Small intestine (tissue), 7 donors: Measurements from ENCODE around the gene PTCD2. TPM values are rescaled to one million over a fixed set of nuclear protein-coding genes. Genes with fewer than 3 reads are reported as not detected.
"Not testable (repeated sequence)": the region's sequence is repeated elsewhere in the genome, so short reads cannot be mapped to it uniquely, and the experiment has no call there.

ENCODE experiments used
- DNase-seq, 2 donors: peaks; one replicate each; pipeline versions ENCODE4 v3.0.0 to v3.0.0-alpha.2; 2013
- FAIRE-seq: peaks from 2 replicates; lab custom pipeline; 2012; peaks lifted over from hg19 to GRCh38; lab: Jason Lieb, UNC
- H3K27ac ChIP-seq, 3 donors: one replicate each; pipeline ENCODE4 v1.5.1; 2013; ENCODE audit warnings: low read length in 2 of 3, mild to moderate bottlenecking in 2 of 3, control low read depth in 1 of 3, inconsistent platforms in 1 of 3, low read depth in 1 of 3, moderate library complexity in 1 of 3
- H3K27me3 ChIP-seq, 3 donors: one replicate each; pipeline ENCODE4 v1.6.1; 2013; ENCODE audit warnings: low read length in 3 of 3, inconsistent platforms in 1 of 3; ENCODE audit not compliant: control insufficient read depth in 3 of 3, insufficient read depth in 3 of 3
- H3K36me3 ChIP-seq, 3 donors: one replicate each; pipeline ENCODE4 v1.6.1; 2013; ENCODE audit warnings: low read length in 3 of 3, inconsistent platforms in 1 of 3, low read depth in 1 of 3, mild to moderate bottlenecking in 1 of 3, moderate library complexity in 1 of 3; ENCODE audit not compliant: control insufficient read depth in 3 of 3, insufficient read depth in 2 of 3
- H3K4me1 ChIP-seq, 3 donors: one replicate each; pipeline ENCODE4 v1.6.1; 2013; ENCODE audit warnings: low read length in 2 of 3, inconsistent platforms in 1 of 3, low read depth in 1 of 3, mild to moderate bottlenecking in 1 of 3, moderate library complexity in 1 of 3; ENCODE audit not compliant: control insufficient read depth in 3 of 3, insufficient read depth in 2 of 3
- H3K4me3 ChIP-seq, 3 donors: one replicate each; pipeline ENCODE4 v1.5.1; 2013; ENCODE audit warnings: low read length in 3 of 3, control low read depth in 1 of 3, inconsistent platforms in 1 of 3, low read depth in 1 of 3, mild to moderate bottlenecking in 1 of 3, moderate library complexity in 1 of 3
- H3K9me3 ChIP-seq, 2 donors: one replicate each; pipeline ENCODE4 v1.6.1; 2013; ENCODE audit warnings: low read depth in 1 of 2, low read length in 1 of 2; ENCODE audit not compliant: control insufficient read depth in 2 of 2, insufficient read depth in 1 of 2
- WGBS, 3 donors: extraction: QIAGEN DNeasy Blood & Tissue Kit; methylation state at CpG; one replicate each; pipeline ENCODE4 v1.1.7; 2013; 5-methylcytosine and 5-hydroxymethylcytosine counted together
- polyA plus RNA-seq, 4 donors: library from polyadenylated mRNA; stranded (reverse) in 3 of 4; unstranded in 1 of 4; fragments of 200-250 nt in 3 of 4; fragments of 120-200 nt in 1 of 4; gene quantifications; one replicate each; pipeline versions ENCODE4 v1.2.1 to v1.2.3, GENCODE V29; 2013
- donor health status: healthy with polysubstance abuse.
- donor health status: control.
- donor health status: control.
- donor health status: Bipolar disorder and iron deficiency.
- donor health status: healthy.

PTCD2 gene
- polyA plus RNA-seq, 4 donors = 0.67 to 6.7 (median 2.8) TPM

DNA sequence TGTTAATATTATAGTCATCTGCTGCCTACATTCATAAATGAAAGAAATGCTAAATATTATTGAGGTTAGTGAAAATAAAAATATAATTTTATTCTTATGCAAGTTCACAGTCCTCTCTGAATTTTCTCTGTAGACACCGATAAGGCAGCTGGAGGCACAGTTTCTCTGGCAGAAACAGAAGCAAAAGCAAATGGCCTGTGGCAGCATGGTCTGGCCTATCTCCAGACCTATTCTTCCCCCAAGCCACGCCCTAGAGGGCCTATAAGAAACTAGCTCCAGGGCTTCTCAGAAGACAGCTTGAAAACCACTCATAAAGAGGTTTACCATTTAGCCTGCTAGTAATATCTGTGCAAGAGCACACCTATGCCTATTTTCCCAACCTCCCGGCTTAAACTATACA, 28.6 kb upstream of the PTCD2 start:
- Histone ChIP-seq H3K27me3 (no peaks in the 10 kb centered on the region), H3K9me3 (no peaks in the 10 kb centered on the region), H3K36me3 (peaks cover 1 to 13% (median 2%) of the 10 kb centered on the region in 3 donors), H3K4me1 (no peaks in the 10 kb centered on the region), H3K4me3 (no peak overlapping the region), H3K27ac (no peak overlapping the region)
- WGBS, 3 donors = 93 to 98% (median 94%) methylated on average over 3 of the region's 3 CpGs
- DNase-seq (no peak), FAIRE-seq (no peak)

DNA sequence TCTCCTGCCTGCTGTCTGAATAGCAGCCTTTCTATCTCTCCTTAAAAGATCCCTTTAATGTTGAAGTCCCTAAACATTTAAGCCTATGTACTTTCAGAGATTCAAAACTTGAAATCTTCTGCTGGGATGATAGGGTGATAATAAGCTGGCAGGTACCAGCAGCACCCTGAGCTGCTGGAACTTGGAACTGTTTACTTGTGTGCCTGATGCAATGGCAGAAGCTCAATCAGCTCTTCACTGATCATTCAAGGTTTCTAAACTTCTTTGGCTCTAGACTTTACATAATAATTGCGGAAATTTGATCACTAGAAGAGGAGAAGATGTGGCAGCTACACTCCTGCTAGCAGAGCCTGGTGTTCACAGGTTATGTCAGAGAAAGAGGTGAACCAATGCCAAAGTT, 27.8 kb upstream of the PTCD2 start:
- no peaks in the 10 kb centered on the region for H3K27me3 ChIP-seq
- 92 to 100% (median 95%) methylated on average over 1 of the region's 1 CpG for WGBS, 3 donors
- H3K4me1 ChIP-seq = no peaks in the 10 kb centered on the region
- no peak for DNase-seq
- no peak overlapping the region for H3K27ac ChIP-seq
- no peak overlapping the region for H3K4me3 ChIP-seq
- peaks cover 1 to 8% (median 2%) of the 10 kb centered on the region in 3 donors for H3K36me3 ChIP-seq
- no peak for FAIRE-seq
- H3K9me3 ChIP-seq = no peaks in the 10 kb centered on the region

DNA sequence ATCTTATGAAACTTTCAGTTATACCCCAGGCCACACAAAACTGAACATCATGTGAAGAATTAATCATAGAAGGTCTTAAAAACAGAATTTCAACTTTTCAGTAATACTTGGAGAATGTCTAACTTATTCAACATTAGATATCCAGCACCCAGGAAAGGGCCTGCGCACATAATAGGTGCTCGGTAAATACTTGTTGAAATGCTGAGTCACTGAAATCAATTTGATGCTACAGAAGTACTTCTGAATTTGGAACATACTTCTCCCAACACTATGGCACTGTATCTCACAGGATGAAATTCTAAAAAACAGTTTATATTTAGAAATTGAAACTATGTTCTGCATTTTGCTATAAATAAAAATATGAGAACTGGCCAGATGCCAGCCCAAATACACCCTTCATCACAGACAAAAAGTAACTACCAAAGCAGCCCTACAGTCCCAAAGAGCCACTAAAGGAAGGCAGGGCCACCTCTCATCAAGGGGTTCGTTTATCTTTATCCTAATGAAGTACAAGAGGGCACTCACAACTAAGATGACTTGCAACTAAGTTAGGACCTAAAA, 26.6 kb upstream of the PTCD2 start:
- no peaks in the 10 kb centered on the region for H3K9me3 ChIP-seq
- FAIRE-seq = no peak
- 83 to 90% (median 89%) methylated on average over 3 of the region's 3 CpGs for WGBS, 3 donors
- H3K27me3 ChIP-seq = no peaks in the 10 kb centered on the region
- H3K36me3 ChIP-seq = peaks cover 0 to 7% (median 2%) of the 10 kb centered on the region in 3 donors
- no peak for DNase-seq
- H3K4me1 ChIP-seq = no peaks in the 10 kb centered on the region
- no peak overlapping the region for H3K4me3 ChIP-seq
- H3K27ac ChIP-seq = no peak overlapping the region

DNA sequence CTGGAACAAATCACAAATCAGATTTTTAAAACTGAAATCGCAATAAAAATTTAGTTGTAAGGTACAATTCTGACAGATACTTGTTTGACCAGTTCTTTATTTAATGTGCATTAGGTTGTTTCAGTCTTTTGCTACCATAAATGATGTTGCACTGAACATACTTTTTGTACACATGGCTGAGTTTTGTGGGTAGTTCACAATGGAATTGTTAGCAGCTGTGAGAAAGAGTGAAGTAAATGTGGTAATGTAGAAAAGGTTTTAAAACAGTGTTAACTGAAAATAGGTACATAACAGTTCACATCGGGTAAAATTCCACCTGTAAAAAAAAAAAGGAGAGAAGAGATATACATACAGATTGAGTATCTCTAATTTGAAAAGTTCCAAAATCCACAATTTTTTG, 25.7 kb upstream of the PTCD2 start:
- FAIRE-seq (no peak), DNase-seq (no peak)
- Histone ChIP-seq H3K36me3 (peaks cover 0 to 5% (median 2%) of the 10 kb centered on the region in 3 donors), H3K27me3 (no peaks in the 10 kb centered on the region), H3K9me3 (no peaks in the 10 kb centered on the region), H3K27ac (no peak overlapping the region), H3K4me1 (no peaks in the 10 kb centered on the region), H3K4me3 (no peak overlapping the region)
- WGBS, 3 donors = 85 to 96% (median 93%) methylated on average over 2 of the region's 2 CpGs

DNA sequence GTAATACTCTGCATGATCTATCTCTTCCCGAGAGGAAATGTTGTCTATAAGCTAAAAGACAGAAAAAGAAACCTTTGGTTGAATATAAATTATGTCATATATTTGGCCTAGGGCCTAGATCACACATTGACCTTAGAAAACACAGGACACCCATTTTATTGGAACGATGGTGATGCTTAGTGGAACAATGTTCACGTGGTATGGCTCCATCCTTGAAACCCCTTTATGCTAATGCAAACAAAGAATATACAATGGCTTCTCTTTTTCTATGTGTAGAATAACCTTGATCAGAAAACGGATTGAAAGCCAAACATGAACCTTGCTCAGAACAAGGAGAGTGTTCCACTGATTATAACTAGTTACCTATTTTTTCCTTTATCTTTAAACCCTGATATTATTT, 24.6 kb upstream of the PTCD2 start:
- Histone ChIP-seq H3K27ac (no peak overlapping the region), H3K4me1 (peaks cover 0 to 3% (median 2%) of the 10 kb centered on the region in 3 donors), H3K27me3 (no peaks in the 10 kb centered on the region), H3K9me3 (no peaks in the 10 kb centered on the region), H3K36me3 (peaks cover 0 to 5% (median 2%) of the 10 kb centered on the region in 3 donors), H3K4me3 (no peak overlapping the region)
- FAIRE-seq (no peak), DNase-seq (no peak)
- 52 to 67% (median 56%) methylated on average over 4 of the region's 4 CpGs for whole genome bisulfite sequencing, 3 donors

DNA sequence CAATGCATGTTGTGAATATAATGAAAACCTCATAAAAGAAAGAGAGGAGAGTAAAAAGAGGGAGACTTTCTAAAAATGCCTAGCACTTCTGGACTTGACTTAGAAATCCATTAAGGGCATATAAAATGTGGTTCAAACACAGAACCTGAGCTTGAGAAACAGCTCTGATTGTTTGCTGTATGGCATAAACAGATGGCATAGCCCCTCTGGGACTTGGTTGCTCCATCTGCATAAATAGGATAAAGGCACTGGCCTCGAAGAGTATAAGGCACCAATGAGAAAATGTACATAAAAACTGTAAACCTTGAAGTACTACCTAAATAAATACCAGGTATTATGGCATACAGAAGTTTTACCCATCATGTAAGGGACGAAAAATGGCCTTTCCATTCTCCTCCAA, 23.9 kb upstream of the PTCD2 start:
- WGBS, 3 donors = 90 to 93% (median 91%) methylated on average over 2 of the region's 2 CpGs
- DNase-seq (no peak), FAIRE-seq (no peak)
- no peaks in the 10 kb centered on the region for H3K9me3 ChIP-seq
- H3K27me3 ChIP-seq = no peaks in the 10 kb centered on the region
- H3K4me1 ChIP-seq = peaks cover 0 to 3% (median 2%) of the 10 kb centered on the region in 3 donors
- H3K36me3 ChIP-seq = peaks cover 0 to 3% (median 2%) of the 10 kb centered on the region in 3 donors
- H3K4me3 ChIP-seq = no peak overlapping the region
- H3K27ac ChIP-seq = no peak overlapping the region

DNA sequence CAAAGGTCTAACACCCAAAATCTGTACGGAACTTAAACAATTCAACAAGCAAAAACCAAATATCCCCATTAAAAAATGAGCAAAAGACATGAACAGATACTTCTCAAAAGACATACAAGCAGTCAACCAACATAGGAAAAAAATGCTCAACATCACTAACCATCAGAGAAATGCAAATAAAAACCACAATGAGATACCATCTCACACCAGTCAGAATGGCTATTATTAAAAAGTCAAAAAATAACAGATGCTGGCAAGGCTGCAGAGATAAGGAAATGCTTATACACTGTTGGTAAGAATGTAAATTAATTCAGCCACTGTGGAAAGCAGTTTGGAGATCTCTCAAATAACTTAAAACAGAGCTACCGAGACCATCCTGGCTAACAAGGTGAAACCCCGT, 22.0 kb upstream of the PTCD2 start:
- not testable (repeated sequence) for H3K4me1 ChIP-seq, H3K4me3 ChIP-seq, FAIRE-seq, H3K27me3 ChIP-seq, H3K36me3 ChIP-seq, H3K9me3 ChIP-seq, H3K27ac ChIP-seq, DNase-seq
- WGBS, 3 donors = 86 to 99% (median 99%) methylated on average over 3 of the region's 3 CpGs

DNA sequence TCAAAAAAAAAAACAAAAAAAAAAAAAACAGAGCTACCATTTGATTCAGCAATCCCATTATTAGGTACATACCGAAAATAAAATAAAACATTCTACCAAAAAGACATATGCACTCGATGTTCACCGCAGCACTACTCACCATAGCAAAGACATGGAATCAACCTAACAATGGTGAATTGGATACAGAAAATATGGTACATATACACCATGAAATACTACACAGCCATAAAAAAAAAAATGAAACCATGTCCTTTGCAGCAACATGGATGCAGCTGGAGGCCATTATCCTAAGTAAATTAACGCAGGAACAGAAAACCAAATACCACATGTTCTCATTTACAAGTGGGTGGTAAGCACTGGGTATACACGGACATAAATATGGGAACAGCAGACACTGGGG, 21.5 kb upstream of the PTCD2 start:
- Histone ChIP-seq H3K36me3 (peaks cover 0 to 3% (median 2%) of the 10 kb centered on the region in 3 donors), H3K4me1 (peaks cover 0 to 3% (median 2%) of the 10 kb centered on the region in 3 donors), H3K4me3 (no peak overlapping the region), H3K27me3 (no peaks in the 10 kb centered on the region), H3K27ac (no peak overlapping the region), H3K9me3 (no peaks in the 10 kb centered on the region)
- no peak for FAIRE-seq
- WGBS, 3 donors = 90 to 93% (median 93%) methylated on average over 5 of the region's 5 CpGs
- no peak for DNase-seq
